Activated T-cell treated with anti-CD3 and anti-CD28 coated beads, Interleukin-2, amount 50 U/mL, for 1 hour (primary cell): ENCODE measurements around the gene CEP112.
A peak's percentile ranks its signal among the peaks of the same experiment; 100 is the strongest.

ENCODE experiments used
- DNase-seq: peaks from one replicate; pipeline ENCODE4 v3.0.0-alpha.2; 2020

The CEP112 gene

GRCh38 chr17:65618516-65618915 is 573.4 kb downstream of the CEP112 start:
- DNase-seq: no peak

DNA sequence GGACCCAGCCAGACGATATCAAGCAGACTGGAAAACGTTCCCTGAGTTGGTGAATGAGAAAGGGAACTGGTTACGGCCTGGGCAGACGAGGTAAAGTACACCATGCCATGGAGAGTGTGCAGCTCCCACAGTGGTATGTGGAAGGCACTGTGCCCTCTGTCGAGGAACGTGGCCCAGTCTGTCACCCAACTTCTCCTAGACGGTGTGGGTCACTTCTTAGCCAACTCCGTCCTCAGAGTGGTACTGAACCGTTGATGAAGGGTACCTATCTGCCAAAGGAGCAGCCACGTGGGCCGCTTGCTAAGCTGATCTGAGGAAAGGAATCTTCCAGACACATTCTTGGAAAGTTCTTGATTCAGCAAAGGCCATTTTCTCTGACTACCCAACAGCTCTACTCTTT is 574.4 kb downstream of the CEP112 start:
- DNase-seq: no peak

DNA sequence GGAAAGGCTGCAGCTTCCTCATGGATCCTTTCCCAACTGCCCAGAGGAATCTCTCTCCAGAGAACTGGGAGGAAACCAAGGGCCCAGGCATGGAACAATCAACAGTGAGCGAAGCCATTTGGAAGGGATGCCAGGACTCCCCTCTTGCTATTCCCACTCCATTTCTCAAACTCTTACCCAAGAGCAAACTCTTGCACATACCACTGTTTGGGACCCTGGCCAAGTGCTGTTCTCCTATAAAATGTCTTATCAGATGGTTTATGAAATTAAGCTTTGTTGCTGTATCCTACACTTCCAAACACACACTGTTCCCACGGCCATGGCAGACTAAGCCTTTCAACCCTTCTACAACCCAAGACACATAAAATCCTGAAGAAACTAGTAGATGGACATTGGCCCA is 582.2 kb downstream of the CEP112 start:
- no peak for DNase-seq

- no peak for DNase-seq
These were observed 582.6 kb downstream of the CEP112 start for GRCh38 chr17:65609286-65609685.

DNA sequence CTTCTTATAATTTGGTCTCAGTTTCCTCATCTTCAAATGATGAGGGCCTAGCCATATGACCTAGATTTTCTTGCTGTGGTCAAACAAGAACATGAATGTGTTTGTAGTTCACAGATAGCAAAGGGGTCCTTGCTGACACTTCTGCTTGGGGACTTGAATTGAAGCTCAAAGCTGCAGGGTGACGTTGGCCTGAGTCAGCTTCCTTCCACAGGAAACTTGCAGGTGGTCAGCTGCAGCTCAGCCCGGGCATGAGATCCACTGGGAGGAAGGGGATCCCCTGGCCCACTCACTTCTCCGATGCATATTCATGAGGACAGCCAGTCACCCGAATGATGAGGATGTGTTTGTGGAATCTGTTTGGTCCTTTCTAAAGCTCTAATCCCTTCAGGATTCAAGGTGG is 587.9 kb downstream of the CEP112 start:
- DNase-seq: no peak

DNA sequence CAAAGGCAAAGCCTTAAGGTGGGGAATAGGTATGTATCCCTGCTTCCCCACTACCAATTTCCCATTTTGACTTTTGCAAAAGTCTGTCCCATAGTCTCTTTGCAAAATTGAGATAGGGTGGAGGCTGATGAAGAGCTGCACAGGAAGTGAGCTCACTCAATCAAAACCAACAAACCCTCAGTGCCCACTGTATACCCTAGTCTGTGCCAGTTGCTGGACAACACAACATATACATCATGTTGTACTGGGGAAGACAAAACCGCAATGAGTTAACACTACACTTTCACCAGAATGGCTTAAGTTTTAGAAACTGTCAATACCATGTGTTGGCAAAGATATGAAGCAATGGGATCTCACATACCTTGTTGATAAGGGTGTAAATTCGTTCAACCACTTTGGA is 590.1 kb downstream of the CEP112 start:
- DNase-seq: no peak

DNA sequence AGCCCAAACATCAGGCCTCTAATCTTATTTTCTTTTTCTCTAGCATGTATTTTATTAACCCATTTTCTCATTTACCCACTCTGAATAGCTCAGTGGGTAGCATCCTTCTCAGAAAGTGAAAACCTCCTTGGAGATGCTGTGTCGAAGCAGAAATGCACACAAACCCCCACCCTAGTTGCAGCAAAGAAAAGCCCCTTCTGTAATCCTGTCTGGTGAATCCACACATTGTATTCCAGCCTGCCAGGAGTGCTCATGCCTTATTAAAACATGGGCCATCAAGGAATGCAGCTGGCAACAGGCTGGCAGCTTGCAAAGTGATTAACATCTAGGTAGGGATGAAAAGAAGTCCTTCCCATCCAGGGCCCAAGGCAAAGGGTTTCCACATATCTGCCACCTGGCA is 590.8 kb downstream of the CEP112 start:
- no peak for DNase-seq

- DNase-seq: no peak
These were observed 591.4 kb downstream of the CEP112 start for GRCh38 chr17:65600518-65600917.

- no peak for DNase-seq
These were observed 592.3 kb downstream of the CEP112 start for GRCh38 chr17:65599650-65600049.

GRCh38 chr17:65598746-65599145 is 593.2 kb downstream of the CEP112 start:
- no peak for DNase-seq

DNA sequence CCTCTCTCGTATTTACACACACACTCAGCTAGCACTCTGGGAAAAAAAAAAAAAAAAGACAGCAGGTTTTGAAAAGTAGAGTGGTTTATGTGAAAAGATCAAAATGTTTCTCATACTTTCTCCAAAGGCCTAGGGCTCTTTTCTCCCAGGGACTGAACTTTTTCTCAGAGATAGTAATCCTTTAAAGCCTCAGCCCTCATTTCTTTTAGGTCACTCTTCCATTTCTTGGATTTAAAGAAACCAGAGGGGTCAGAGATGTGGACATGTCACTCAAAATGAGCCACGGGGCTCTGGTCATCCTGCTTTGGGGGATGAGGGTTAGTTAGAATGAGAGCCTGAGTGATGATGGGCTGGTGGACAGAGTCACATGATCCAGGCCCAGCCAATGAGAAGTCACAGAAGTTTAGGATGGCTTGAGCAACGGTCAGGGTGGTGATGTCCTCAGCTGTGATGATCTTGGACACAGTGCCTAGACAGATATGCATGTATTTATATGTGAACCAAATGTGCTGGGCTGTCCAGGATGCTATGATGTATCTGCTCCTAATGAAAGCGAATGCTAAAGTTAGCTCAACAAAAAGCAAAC is 596.8 kb downstream of the CEP112 start:
- no peak for DNase-seq

DNA sequence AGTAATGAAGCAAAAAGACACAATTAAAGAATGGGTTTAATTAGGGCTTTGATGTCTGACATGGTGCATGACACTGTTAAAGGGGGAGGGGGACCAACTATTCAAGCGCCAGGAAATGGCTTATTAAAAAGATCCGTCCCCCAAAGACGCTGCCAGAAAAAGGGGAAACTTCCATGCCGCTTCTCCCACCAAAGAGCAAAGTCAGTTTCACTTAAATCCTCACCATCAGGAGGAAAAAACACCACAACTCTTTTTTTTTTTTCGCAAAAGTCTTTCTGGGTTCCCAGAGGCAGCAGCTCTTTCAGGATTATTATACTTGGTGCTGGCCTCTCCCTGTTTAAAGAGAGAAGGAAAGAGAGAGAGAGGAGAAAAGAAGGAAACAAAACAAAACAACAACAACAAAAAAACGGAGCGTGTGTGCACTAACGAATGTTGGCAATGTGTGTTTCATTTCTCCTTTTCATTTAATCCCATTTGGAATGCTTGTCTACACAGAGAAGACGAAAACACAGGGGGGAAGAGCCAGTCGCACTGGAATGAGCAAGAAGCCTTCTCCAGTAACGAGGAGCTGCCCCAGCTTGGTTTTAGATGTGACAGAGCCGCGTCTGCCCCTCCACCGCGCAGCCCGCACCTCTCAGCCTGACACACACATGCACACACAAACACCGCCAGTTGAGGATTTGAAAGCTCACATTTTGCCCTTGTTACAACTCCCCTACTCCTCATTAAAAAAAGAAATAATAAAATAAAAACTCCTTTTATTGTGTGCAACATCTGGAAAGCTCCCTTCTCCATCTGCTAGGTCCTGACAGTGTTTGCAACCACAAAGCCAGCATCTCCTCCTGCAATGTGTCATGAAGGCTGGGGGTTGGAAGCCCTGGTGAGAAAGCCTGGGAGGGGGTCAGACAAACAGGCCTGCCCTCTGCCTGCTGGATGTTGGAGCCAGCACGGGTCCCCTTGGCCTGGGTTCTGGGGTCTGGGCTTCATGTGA is 597.8 kb downstream of the CEP112 start:
- DNase-seq: no peak

DNA sequence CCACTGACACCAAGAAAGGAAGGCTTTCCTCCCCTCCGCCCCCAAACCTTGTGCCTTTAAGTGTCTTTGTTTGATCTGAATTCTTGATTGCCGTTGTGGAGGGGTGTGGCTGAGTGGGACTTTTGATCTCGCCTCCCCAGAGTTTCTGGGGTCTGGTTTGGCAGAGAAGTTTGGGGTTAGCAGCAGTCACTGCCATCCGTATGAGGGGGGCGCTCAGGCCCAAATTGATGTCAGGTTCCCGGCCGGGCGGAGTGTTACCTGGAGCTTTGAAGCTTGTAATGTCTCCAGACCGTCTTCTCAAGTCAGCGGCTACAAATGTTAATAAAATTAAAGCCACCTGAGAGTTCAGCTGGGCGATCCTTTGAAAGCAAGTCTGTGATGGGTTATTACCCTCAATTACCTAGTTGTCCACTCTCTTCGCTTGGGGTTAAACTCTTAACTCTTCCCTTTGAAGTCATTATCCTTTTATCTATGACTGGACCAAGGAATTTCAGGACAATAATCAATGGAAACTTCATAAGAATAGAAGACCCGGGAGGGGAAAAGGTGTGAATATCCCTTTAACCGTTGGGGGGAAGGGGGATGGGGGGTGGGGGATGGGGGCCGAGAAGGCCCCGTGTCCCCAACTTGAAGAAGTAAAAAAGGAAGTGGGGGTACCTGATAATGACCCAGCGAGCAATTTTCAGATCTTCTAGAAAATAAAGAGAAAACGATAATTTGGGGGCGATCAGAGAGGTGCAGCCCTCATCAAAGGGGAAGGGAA is 598.7 kb downstream of the CEP112 start:
- DNase-seq: peak; percentile 24

GRCh38 chr17:65592125-65592965 is 599.6 kb downstream of the CEP112 start:
- DNase-seq: no peak

DNA sequence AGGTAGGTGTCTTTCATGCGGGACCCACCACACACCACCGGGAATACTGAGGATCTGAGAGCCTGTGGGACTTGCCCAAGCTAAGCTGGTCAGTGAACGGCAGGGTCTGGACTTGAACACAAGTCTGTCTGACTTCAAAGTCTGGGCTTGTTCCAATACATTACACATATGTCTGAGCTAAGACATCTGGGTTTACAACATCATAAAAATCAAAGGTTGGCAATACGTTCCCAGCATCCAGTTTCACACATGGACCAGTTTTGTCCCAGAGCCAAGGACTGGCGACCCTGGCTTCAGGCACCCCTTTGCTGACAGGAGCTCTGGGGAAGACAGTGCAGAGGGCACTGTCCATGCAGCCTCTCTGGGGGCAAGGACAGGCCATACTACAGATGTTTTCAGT is 602.6 kb downstream of the CEP112 start:
- no peak for DNase-seq

- DNase-seq: no peak
These were observed 603.6 kb downstream of the CEP112 start for GRCh38 chr17:65588181-65588808.

- DNase-seq: no peak
These were observed 604.3 kb downstream of the CEP112 start for GRCh38 chr17:65587534-65588180.

DNA sequence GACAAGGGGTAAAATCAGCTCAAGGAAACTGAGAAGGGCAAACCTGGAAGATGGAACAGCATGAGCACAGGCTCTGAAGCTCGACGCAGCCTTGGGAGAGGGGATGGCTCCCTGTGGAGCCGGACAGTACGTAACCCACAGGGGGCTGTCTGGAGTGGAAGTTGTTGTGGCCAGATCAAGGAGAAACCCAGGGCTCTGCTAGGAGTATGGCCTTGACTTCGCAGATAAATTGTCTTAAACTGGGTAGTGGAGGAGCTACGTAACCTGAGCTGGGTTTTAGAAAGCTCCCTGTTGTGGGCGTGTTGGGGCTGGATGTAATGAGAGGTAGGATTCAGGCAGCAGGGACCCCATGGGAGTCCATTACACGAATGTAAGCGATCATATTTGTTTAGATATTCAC is 605.0 kb downstream of the CEP112 start:
- DNase-seq: no peak
